GM19025 (cell line): Measurements from ENCODE around the gene ATP6V1F.
"Not testable (repeated sequence)": the region's sequence is repeated elsewhere in the genome, so short reads cannot be mapped to it uniquely, and the experiment has no call there.

ENCODE experiments used
- ATAC-seq: cut with Tn5 transposase; IDR thresholded peaks from one replicate; pipeline ENCODE4 v1.9.1; 2021; ENCODE audit warnings: mild to moderate bottlenecking, low read depth, moderate library complexity; ENCODE audit not compliant: unreplicated experiment

Gene ATP6V1F

DNA sequence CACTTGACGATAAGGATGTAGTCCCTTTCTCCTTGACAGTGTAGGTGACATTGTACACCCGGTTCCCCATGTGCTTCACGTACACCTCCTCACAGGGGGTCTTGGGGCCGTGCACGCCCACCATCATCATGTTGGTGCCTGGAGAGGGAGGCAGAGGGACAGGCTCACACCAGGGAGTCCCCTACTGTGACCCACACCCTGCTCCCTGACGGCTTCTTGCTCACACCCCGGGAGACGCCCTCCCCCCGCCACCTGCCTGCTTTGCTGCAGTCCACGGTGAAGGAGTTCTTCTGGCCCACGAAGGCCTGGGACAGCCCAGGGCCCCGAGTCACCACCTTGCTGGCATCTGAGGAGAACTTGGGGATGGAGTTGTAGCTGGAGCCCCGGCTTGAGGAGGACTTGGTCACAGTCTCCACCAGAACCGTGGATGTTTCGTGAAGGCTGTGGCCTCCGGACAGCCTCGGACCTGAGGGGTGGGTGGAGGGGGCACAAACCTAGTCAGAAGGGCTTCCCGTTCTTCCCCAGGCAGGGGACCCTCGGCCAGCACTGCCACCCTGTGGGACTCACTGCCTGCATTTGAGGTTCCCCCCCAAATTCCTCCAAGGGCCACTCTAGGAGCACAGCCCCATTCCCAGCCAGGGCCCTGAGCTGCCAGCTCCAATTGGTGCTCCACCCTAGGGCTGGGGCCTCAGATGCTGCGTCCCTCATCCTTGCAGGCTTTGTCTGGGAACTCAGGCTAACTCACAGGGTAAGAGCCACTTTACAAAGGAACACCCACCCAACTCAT lies 50.2 kb downstream of the ATP6V1F start:
- not testable (repeated sequence) for ATAC-seq

DNA sequence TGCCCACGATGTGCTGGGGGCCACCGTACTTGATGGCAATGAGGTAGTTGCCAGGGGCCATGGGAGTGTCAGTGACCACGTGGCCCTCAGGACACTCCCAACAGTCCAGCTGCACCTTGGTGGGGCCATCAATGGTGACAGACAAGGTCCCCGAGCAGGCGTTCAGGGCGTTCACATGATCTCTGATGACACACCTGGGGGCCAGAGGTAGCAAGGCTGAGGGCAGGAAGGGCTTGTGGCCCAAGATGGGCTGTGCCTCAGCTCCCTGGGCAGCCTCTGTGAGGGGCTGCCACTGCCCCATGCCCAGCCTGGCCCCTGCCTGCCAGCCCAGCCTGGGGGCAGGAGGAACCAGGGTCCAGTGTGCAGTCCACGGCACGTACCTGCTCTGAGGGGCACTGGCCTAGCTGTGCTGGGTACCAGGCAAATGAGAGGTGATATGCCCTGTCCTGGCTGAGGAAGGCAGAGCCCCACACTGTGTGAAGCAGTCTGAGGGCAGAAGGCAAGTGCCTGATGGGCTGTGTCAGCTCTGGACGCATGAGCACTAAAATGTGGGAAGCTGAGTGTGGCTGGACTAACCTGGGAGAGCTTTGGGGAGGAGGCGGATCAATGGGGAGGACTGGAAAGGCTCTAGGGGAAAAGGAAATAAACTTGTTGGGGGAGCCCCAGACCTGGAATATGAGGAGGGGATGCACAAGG lies 51.4 kb downstream of the ATP6V1F start:
- ATAC-seq = no peak

DNA sequence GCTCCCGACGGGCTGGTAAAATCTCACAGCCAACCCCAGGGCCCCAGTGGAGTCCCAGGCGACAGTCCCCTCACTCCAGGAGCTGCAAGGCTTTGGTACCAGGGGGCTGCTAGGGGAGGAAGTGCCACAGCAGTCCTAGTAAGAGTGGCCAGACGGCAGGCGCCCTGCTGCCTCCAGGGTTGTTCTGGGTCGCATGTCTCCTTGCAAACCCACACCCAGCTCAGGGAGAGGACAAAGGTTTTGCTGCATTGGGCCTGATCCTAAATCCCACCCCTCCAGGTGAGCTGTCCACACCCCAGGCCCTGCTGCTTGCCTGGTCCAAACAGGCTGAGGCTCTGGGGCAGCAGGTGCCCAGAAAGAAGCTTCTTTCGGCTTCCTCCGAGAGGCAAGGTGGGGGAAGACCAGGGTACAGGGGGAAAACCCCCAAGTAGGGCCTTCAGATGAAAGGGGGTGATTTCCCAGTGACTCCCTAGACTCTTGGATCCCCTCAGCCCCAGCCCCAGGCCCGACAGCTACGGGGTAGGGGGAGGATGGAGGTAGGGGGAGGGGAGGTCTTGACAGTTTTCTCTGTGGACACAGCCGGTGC lies 52.0 kb downstream of the ATP6V1F start:
- peak; percentile 53 for ATAC-seq

DNA sequence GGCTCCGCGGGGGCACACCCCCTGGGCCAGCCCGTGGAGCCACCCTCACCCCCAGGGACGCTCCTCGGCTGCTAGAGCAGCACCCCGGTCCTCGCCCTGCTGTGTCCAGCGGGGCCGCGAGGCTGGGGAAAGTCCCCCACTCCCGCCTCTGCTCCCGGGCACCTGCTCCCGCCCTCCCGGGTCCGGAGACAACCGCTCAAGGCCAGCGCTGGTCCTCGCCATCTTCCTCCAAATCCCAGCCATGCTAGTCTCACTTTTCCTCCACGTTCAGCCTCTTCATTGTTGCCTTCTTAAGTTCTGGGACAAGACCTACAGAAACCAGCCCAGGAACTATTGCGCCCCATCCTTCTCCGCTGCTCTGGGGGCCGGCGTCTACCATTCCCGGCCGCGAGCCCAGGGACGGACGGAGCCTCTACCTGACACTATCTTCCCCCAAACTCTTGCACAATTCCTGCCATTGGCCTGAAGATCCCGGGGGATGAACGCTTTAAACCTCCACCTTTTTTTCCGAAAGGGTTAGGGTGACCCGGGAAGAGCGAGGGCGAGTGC lies 52.7 kb downstream of the ATP6V1F start:
- ATAC-seq = no peak
